Neural cell (in vitro differentiated cells): Measurements from ENCODE around the gene RPTN. TPM values are rescaled to one million over a fixed set of nuclear protein-coding genes. Genes with fewer than 3 reads are reported as not detected.

Source experiments
- H2AFZ ChIP-seq: fragments of 200-600, 300-800 bp; sonication (generic), shearing (Covaris generic); 2 replicates; pipeline ENCODE4 v1.6.0; 2014; ENCODE audit warnings: low read depth, mild to moderate bottlenecking, antibody characterized with exemption, low read length, moderate library complexity
- H3F3A ChIP-seq: fragments of 200-600 bp; shearing (Covaris generic); 2 replicates; pipeline ENCODE4 v1.6.1; 2016; ENCODE audit warnings: mild to moderate bottlenecking, moderate library complexity, mixed read lengths, antibody characterized with exemption, low read length; ENCODE audit not compliant: insufficient read depth, poor library complexity, severe bottlenecking
- H3K27ac ChIP-seq: fragments of 200-600, 300-800 bp; sonication (generic), shearing (Covaris generic); 2 replicates; pipeline ENCODE4 v1.5.1; 2014; ENCODE audit warnings: mild to moderate bottlenecking, low read length, moderate library complexity
- H3K27me3 ChIP-seq: fragments of 300-800, 200-600 bp; sonication (generic), shearing (Covaris generic); 2 replicates; pipeline ENCODE4 v1.6.0; 2014; ENCODE audit warnings: mild to moderate bottlenecking, low read depth, low read length, moderate library complexity; ENCODE audit not compliant: insufficient read depth
- H3K36me3 ChIP-seq: fragments of 300-800, 200-600 bp; sonication (generic), shearing (Covaris generic); 2 replicates; pipeline ENCODE4 v1.5.1; 2014; ENCODE audit warnings: mild to moderate bottlenecking, antibody characterized with exemption, low read length, moderate library complexity; ENCODE audit not compliant: insufficient read depth
- H3K4me2 ChIP-seq: fragments of 300-800, 200-600 bp; sonication (generic), shearing (Covaris generic); 2 replicates; pipeline ENCODE4 v1.6.0; 2014; ENCODE audit warnings: mild to moderate bottlenecking, low read length
- H3K4me3 ChIP-seq: fragments of 300-800, 200-600 bp; sonication (generic), shearing (Covaris generic); 2 replicates; pipeline ENCODE4 v1.5.1; 2014; ENCODE audit warnings: mild to moderate bottlenecking, low read length, moderate library complexity
- H3K79me2 ChIP-seq: fragments of 200-600 bp; shearing (Covaris generic); replicated peaks from 2 replicates; pipeline ENCODE4 v1.6.0; 2014; ENCODE audit warnings: mild to moderate bottlenecking, low read length, moderate library complexity; ENCODE audit not compliant: insufficient read depth
- H3K9ac ChIP-seq: fragments of 300-800, 200-600 bp; sonication (generic), shearing (Covaris generic); 2 replicates; pipeline ENCODE4 v1.6.1; 2016; ENCODE audit warnings: mild to moderate bottlenecking, low read length, mixed read lengths
- H3K9me2 ChIP-seq: fragments of 200-600 bp; shearing (Covaris generic); 2 replicates; pipeline ENCODE4 v1.6.1; 2016; ENCODE audit warnings: mild to moderate bottlenecking, low read length, mixed read lengths; ENCODE audit not compliant: insufficient read depth
- H3K9me3 ChIP-seq: fragments of 200-600, 300-800 bp; sonication (generic), shearing (Covaris generic); 2 replicates; pipeline ENCODE4 v1.6.1; 2016; ENCODE audit warnings: mild to moderate bottlenecking, mixed run types, low read length, moderate library complexity, mixed read lengths
- H4K20me1 ChIP-seq: fragments of 200-600 bp; shearing (Covaris generic); 2 replicates; pipeline ENCODE4 v1.6.1; 2016; ENCODE audit warnings: mild to moderate bottlenecking, mixed run types; ENCODE audit not compliant: insufficient read depth
- EP300 ChIP-seq: fragments of 450-650 bp; conservative IDR thresholded peaks from 2 replicates; pipeline ENCODE4 v1.6.1; 2014; ENCODE audit warnings: antibody characterized with exemption, mild to moderate bottlenecking, moderate library complexity; ENCODE audit not compliant: poor library complexity, severe bottlenecking
- EZH2 ChIP-seq: fragments of 200-600, 300-800 bp; shearing (Covaris generic), sonication (generic); IDR thresholded peaks from 2 replicates; pipeline ENCODE4 v1.6.1; 2014; ENCODE audit warnings: antibody characterized with exemption, low read length, borderline replicate concordance, mild to moderate bottlenecking; ENCODE audit not compliant: insufficient read depth, poor library complexity, severe bottlenecking
- MXI1 ChIP-seq: fragments of 450-650 bp; conservative IDR thresholded peaks from 2 replicates; pipeline ENCODE4 v1.6.1; 2014; ENCODE audit warnings: antibody characterized with exemption, mild to moderate bottlenecking; ENCODE audit not compliant: poor library complexity, severe bottlenecking
- POLR2AphosphoS5 ChIP-seq: IDR thresholded peaks from 2 replicates; pipeline ENCODE4 v1.6.1; 2012
- RAD21 ChIP-seq: fragments of 450-650 bp; conservative IDR thresholded peaks from 2 replicates; pipeline ENCODE4 v1.6.1; 2014; ENCODE audit warnings: antibody characterized with exemption, mild to moderate bottlenecking, moderate library complexity
- SMC3 ChIP-seq: fragments of 450-650 bp; conservative IDR thresholded peaks from 2 replicates; pipeline ENCODE4 v1.6.1; 2014; ENCODE audit warnings: antibody characterized with exemption, mild to moderate bottlenecking, moderate library complexity; ENCODE audit not compliant: poor library complexity
- TAF1 ChIP-seq: IDR thresholded peaks from 2 replicates; pipeline ENCODE4 v1.6.1; 2012; ENCODE audit warnings: low read depth
- polyA plus RNA-seq: library from polyadenylated mRNA; depleted of rRNA; stranded (reverse); fragments of >200 nt; gene quantifications from 2 replicates; pipeline ENCODE4 v1.2.3, GENCODE V29; 2014
- TF ChIP-seq, protein P1 (sequence below): IDR thresholded peaks from 2 replicates; pipeline ENCODE4 v1.6.1; 2012; ENCODE audit warnings: borderline replicate concordance
- TF ChIP-seq, protein P2 (sequence below): fragments of 450-650 bp; IDR thresholded peaks from 2 replicates; pipeline ENCODE4 v1.5.1; 2014; ENCODE audit warnings: antibody characterized with exemption, mild to moderate bottlenecking, moderate library complexity; ENCODE audit not compliant: poor library complexity, severe bottlenecking

The RPTN gene
- polyA plus RNA-seq, 1 donor from 2014 or later: not detected

DNA sequence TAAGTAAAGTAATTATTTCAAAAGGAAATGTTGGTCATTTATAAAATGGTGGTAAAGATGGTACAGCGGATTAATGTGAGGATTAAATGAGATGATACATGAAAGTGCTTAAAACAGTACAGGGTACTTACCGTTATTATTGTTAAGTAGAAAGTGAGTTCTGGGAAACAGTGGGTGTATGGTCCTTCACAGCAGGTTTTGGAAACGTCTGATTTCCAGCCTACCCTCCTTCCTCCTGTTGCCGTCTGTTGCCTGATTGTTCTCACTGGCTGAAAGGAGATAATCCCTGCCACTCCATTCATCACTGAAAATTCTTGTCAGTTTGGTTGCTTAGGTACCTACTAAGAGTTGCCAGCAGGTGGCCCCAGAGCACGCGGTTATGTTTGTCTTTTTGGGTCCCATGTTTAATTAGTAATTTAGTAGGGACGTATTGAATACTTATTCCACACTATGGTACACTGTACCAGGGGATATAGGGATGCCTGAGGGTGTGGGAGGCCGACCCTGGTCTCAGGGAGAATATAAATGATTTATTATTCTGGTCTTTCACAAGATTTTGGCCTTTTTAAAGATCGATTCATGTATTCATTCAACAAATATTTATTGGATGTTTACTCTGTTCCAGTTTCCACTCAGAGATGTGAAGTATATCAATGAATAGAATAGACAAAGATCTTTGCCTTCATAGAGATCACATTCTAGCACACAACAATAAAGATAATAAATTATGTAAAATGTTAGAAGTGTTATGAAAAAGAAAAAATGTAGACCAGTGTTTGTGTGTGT is 30.8 kb upstream of the RPTN start:
- Histone ChIP-seq H3K9me2 (no peaks in the 10 kb centered on the region), H3K36me3 (no peaks in the 10 kb centered on the region), H2AFZ (no peak overlapping the region), H4K20me1 (no peaks in the 10 kb centered on the region), H3K27me3 (no peaks in the 10 kb centered on the region), H3K9ac (no peak overlapping the region), H3K9me3 (no peaks in the 10 kb centered on the region), H3K4me3 (no peak overlapping the region), H3F3A (no peaks in the 10 kb centered on the region), H3K4me2 (no peak overlapping the region), H3K27ac (no peak overlapping the region), H3K79me2 (no peaks in the 10 kb centered on the region)
- TF ChIP-seq MXI1 (no peak), POLR2AphosphoS5 (no peak), EP300 (no peak), EZH2 (no peak), TAF1 (no peak), RAD21 (no peak), SMC3 (no peak)
- TF ChIP-seq, protein P1, sequence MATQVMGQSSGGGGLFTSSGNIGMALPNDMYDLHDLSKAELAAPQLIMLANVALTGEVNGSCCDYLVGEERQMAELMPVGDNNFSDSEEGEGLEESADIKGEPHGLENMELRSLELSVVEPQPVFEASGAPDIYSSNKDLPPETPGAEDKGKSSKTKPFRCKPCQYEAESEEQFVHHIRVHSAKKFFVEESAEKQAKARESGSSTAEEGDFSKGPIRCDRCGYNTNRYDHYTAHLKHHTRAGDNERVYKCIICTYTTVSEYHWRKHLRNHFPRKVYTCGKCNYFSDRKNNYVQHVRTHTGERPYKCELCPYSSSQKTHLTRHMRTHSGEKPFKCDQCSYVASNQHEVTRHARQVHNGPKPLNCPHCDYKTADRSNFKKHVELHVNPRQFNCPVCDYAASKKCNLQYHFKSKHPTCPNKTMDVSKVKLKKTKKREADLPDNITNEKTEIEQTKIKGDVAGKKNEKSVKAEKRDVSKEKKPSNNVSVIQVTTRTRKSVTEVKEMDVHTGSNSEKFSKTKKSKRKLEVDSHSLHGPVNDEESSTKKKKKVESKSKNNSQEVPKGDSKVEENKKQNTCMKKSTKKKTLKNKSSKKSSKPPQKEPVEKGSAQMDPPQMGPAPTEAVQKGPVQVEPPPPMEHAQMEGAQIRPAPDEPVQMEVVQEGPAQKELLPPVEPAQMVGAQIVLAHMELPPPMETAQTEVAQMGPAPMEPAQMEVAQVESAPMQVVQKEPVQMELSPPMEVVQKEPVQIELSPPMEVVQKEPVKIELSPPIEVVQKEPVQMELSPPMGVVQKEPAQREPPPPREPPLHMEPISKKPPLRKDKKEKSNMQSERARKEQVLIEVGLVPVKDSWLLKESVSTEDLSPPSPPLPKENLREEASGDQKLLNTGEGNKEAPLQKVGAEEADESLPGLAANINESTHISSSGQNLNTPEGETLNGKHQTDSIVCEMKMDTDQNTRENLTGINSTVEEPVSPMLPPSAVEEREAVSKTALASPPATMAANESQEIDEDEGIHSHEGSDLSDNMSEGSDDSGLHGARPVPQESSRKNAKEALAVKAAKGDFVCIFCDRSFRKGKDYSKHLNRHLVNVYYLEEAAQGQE: no peak
- TF ChIP-seq, protein P2, sequence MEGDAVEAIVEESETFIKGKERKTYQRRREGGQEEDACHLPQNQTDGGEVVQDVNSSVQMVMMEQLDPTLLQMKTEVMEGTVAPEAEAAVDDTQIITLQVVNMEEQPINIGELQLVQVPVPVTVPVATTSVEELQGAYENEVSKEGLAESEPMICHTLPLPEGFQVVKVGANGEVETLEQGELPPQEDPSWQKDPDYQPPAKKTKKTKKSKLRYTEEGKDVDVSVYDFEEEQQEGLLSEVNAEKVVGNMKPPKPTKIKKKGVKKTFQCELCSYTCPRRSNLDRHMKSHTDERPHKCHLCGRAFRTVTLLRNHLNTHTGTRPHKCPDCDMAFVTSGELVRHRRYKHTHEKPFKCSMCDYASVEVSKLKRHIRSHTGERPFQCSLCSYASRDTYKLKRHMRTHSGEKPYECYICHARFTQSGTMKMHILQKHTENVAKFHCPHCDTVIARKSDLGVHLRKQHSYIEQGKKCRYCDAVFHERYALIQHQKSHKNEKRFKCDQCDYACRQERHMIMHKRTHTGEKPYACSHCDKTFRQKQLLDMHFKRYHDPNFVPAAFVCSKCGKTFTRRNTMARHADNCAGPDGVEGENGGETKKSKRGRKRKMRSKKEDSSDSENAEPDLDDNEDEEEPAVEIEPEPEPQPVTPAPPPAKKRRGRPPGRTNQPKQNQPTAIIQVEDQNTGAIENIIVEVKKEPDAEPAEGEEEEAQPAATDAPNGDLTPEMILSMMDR: no peak

DNA sequence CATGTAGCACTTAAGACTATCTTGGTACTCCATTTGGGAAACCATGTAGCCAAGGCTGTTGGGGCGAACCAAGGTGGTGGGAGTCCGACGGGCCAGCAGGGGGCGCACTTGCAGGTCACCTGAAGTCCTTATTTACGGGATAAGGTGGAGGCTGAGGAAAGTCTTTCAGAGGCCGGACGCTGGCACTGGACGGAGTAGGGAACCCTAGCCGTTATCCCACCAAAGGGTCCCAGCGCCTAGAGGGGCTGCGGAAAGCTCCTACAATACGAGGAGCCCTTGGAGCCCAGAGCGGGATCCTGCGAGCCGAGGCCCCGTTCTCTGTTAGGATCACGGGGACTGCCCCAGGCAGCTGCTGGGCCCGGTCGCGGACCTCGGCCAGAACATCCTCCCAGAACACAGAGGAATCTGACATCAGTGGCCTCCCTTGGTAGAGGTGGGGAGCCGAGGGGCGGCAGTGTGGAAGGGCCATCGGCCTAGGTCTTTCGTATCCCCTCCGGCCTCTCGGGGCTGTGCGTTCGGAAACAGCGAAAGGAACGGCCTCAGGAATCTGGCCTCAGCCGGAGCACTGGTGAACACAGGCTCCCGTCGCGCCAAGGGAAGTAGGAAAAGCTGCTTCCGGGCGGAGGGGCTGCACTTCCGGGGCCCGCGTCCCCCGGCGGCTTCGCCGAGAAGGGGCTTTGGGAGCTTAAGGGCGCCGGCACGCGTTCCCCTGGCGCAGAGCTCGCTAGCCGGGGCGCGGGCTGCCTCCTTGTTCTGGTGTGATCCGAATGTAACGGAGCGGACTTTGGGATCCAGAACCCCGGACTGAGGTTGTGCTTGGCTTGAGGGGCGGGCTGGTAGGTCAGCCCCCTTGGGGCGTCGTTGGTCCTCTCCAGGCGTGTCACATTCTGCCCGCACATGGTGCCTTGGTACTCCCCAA is 29.9 kb upstream of the RPTN start:
- Histone ChIP-seq H3K36me3 (no peaks in the 10 kb centered on the region), H3K4me2 (no peak overlapping the region), H3K27me3 (no peaks in the 10 kb centered on the region), H2AFZ (no peak overlapping the region), H3K4me3 (no peak overlapping the region), H3K79me2 (no peaks in the 10 kb centered on the region), H3K27ac (no peak overlapping the region), H3K9ac (no peak overlapping the region), H3K9me2 (no peaks in the 10 kb centered on the region), H3F3A (no peaks in the 10 kb centered on the region), H3K9me3 (no peaks in the 10 kb centered on the region), H4K20me1 (no peaks in the 10 kb centered on the region)
- TF ChIP-seq, protein P1: no peak
- TF ChIP-seq TAF1 (no peak), SMC3 (no peak), MXI1 (no peak), RAD21 (no peak), EP300 (no peak), POLR2AphosphoS5 (no peak), EZH2 (no peak)
- TF ChIP-seq, protein P2: no peak
